ENCODE data around the gene TPI1. TPM values are rescaled to one million over a fixed set of nuclear protein-coding genes. Genes with fewer than 3 reads are reported as not detected.

TPI1 gene
- polyA plus RNA-seq, 1 of the 3 experiments (the other 2 are of a cell fraction): 1,175 TPM

DNA sequence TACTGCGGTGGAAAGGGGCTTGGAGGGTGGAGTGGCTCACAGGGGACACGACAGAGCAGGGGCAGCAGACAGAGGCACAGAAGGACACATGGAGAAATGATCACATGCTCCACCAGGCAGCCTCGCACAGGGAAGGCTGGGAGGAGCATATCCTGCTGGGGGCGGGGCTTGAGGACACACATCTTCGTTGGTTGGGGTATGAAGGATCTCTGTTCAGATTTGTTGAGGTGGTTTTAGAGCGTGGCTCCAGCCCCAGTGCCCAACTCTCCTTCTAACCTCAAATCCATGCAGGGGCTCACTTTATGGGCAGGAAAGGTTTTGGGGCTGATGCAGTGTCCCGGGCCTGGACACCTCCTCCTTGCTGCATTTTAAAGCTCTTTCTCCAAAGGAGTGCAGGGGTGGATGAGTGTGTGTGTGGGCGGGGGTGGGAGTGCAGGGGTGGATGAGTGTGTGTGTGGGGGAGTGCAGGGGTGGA is 39.9 kb upstream of the TPI1 start (continued):
- TF ChIP-seq, protein P1, sequence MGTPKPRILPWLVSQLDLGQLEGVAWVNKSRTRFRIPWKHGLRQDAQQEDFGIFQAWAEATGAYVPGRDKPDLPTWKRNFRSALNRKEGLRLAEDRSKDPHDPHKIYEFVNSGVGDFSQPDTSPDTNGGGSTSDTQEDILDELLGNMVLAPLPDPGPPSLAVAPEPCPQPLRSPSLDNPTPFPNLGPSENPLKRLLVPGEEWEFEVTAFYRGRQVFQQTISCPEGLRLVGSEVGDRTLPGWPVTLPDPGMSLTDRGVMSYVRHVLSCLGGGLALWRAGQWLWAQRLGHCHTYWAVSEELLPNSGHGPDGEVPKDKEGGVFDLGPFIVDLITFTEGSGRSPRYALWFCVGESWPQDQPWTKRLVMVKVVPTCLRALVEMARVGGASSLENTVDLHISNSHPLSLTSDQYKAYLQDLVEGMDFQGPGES (IDR thresholded peaks at IDR 0.05; ENCODE audit: low read depth, low read length): no peak
- TF ChIP-seq FOXM1 (IDR thresholded peaks at IDR 0.05; ENCODE audit: low read depth): no peak
- TF ChIP-seq ELF1 (IDR thresholded peaks at IDR 0.05): no peak
- TF ChIP-seq, protein P2, sequence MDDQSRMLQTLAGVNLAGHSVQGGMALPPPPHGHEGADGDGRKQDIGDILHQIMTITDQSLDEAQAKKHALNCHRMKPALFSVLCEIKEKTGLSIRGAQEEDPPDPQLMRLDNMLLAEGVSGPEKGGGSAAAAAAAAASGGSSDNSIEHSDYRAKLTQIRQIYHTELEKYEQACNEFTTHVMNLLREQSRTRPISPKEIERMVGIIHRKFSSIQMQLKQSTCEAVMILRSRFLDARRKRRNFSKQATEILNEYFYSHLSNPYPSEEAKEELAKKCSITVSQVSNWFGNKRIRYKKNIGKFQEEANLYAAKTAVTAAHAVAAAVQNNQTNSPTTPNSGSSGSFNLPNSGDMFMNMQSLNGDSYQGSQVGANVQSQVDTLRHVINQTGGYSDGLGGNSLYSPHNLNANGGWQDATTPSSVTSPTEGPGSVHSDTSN (IDR thresholded peaks at IDR 0.05): no peak
- TF ChIP-seq, protein P3, sequence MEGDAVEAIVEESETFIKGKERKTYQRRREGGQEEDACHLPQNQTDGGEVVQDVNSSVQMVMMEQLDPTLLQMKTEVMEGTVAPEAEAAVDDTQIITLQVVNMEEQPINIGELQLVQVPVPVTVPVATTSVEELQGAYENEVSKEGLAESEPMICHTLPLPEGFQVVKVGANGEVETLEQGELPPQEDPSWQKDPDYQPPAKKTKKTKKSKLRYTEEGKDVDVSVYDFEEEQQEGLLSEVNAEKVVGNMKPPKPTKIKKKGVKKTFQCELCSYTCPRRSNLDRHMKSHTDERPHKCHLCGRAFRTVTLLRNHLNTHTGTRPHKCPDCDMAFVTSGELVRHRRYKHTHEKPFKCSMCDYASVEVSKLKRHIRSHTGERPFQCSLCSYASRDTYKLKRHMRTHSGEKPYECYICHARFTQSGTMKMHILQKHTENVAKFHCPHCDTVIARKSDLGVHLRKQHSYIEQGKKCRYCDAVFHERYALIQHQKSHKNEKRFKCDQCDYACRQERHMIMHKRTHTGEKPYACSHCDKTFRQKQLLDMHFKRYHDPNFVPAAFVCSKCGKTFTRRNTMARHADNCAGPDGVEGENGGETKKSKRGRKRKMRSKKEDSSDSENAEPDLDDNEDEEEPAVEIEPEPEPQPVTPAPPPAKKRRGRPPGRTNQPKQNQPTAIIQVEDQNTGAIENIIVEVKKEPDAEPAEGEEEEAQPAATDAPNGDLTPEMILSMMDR (IDR thresholded peaks at IDR 0.05): no peak

DNA sequence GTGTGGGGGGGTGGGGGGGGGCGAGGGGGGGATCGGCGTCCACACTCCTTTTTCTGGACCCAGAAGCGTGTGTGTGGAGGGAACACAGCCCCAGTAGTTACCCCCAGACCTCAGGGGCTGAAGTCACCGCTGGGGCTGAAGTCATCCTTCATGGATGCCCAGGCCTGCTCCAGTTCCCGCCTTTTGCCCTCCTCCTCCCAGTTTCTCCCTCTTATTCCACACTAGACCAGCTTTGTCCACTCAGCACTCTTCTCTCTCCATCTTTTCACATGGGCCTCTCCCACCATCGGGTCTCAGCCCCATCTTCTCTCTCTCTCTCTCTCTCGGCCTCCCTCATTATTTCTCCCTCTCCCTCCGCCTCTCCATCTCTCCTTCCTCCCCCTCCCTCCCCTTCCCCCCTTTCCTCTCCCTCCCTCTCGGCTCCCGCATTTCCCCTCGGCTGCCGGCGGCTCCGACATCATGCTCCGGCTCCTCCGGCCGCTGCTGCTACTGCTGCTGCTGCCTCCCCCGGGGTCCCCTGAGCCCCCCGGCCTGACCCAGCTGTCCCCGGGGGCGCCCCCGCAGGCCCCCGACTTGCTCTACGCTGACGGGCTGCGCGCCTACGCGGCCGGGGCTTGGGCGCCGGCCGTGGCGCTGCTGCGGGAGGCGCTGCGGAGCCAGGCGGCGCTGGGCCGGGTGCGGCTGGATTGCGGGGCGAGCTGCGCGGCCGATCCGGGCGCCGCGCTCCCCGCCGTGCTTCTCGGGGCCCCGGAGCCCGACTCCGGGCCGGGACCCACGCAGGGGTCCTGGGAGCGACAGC is 39.1 kb upstream of the TPI1 start, which contains the start of gene P3H3:
P3H3 (plus strand) TSS at position 426 of the 799 bp plus-strand sequence; CDS start at position 460, 34 bp downstream.
- DNase-seq: peak; percentile 84
- Histone ChIP-seq H3K36me3 (replicated peaks in 1 of 2; ENCODE audit: control insufficient read depth in 1 of 2, insufficient read depth in 2 of 2, low read length in 1 of 2) (peaks cover 9 to 25% of the 10 kb centered on the region in 2 experiments), H3K79me2 (ENCODE audit: insufficient read depth) (peaks cover 31% of the 10 kb centered on the region), H2AFZ (ENCODE audit: low read depth) (peak within 1 kb of the TSS; percentile 33; the same call in 1 of the 2 replicates), H3K27me3 (ENCODE audit: insufficient read depth) (no peaks in the 10 kb centered on the region), H3F3A (replicated peaks; ENCODE audit: insufficient read depth) (peaks cover 8% of the 10 kb centered on the region), H3K9me2 (no peaks in the 10 kb centered on the region), H3K9me3 (no peaks in the 10 kb centered on the region), H4K20me1 (ENCODE audit: insufficient read depth) (0 out of 2 replicates have a peak, but pooled peaks cover 3% of the 10 kb centered on the region), H3K4me2 (peak within 1 kb of the TSS; percentile 94), H3K4me3 (ENCODE audit: low read depth in 2 of 2, low read length in 1 of 2) (peak within 1 kb of the TSS; percentile 73 to 79), H3K27ac (ENCODE audit: low read depth in 2 of 2, low read length in 1 of 2) (peak within 1 kb of the TSS; percentile 66 to 93), H3K4me1 (ENCODE audit: control insufficient read depth in 1 of 2, insufficient read depth in 2 of 2, low read depth in 1 of 2, low read length in 1 of 2) (peaks cover 13 to 41% of the 10 kb centered on the region in 2 experiments; a peak in 3 of 4 replicates), H3K9ac (peak within 1 kb of the TSS; percentile 95)
- ChIA-PET CTCF (interaction anchor here (0.9 to 14.1 kb wide), 11 partner anchors 7 to 93 kb away, joined by 3 to 246 read pairs (median 6); partner anchors contain the start of genes CDCA3, GNB3, MLF2 and PTMS), POLR2A (interaction anchor here (1.0 to 7.0 kb wide), 12 partner anchors 8 to 138 kb away, joined by 3 to 46 read pairs (median 4); partner anchors contain the start of genes CDCA3, COPS7A, MLF2 and PTMS)
- WGBS (ENCODE audit: low lambda C conversion rate): 3% methylated on average over 22 of the region's 60 CpGs
- TF ChIP-seq POLR2AphosphoS5 (IDR thresholded peaks at IDR 0.05; ENCODE audit: low read depth, low read length) (peak; percentile 34), MXI1 (IDR thresholded peaks at IDR 0.05; ENCODE audit: low read depth, low read length) (no peak; the same call in 1 of the 2 replicates), TAF1 (IDR thresholded peaks at IDR 0.05; ENCODE audit: borderline replicate concordance, low read depth, low read length) (0 out of 2 replicates have a peak, but pooled peaks have one; percentile 54), SIN3A (IDR thresholded peaks at IDR 0.05; ENCODE audit: borderline replicate concordance, low read depth, low read length) (0 out of 2 replicates have a peak, but pooled peaks have one; percentile 22)
- TF ChIP-seq, protein P4, sequence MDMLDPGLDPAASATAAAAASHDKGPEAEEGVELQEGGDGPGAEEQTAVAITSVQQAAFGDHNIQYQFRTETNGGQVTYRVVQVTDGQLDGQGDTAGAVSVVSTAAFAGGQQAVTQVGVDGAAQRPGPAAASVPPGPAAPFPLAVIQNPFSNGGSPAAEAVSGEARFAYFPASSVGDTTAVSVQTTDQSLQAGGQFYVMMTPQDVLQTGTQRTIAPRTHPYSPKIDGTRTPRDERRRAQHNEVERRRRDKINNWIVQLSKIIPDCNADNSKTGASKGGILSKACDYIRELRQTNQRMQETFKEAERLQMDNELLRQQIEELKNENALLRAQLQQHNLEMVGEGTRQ (IDR thresholded peaks at IDR 0.05; ENCODE audit: borderline replicate concordance, low read depth, low read length): no peak
- TF ChIP-seq, protein P5, sequence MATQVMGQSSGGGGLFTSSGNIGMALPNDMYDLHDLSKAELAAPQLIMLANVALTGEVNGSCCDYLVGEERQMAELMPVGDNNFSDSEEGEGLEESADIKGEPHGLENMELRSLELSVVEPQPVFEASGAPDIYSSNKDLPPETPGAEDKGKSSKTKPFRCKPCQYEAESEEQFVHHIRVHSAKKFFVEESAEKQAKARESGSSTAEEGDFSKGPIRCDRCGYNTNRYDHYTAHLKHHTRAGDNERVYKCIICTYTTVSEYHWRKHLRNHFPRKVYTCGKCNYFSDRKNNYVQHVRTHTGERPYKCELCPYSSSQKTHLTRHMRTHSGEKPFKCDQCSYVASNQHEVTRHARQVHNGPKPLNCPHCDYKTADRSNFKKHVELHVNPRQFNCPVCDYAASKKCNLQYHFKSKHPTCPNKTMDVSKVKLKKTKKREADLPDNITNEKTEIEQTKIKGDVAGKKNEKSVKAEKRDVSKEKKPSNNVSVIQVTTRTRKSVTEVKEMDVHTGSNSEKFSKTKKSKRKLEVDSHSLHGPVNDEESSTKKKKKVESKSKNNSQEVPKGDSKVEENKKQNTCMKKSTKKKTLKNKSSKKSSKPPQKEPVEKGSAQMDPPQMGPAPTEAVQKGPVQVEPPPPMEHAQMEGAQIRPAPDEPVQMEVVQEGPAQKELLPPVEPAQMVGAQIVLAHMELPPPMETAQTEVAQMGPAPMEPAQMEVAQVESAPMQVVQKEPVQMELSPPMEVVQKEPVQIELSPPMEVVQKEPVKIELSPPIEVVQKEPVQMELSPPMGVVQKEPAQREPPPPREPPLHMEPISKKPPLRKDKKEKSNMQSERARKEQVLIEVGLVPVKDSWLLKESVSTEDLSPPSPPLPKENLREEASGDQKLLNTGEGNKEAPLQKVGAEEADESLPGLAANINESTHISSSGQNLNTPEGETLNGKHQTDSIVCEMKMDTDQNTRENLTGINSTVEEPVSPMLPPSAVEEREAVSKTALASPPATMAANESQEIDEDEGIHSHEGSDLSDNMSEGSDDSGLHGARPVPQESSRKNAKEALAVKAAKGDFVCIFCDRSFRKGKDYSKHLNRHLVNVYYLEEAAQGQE (IDR thresholded peaks at IDR 0.05; ENCODE audit: low read depth, low read length): no peak
- TF ChIP-seq, protein P3 (IDR thresholded peaks at IDR 0.05): no peak

All from SK-N-SH (cell line).